Measurements from ENCODE around the gene KRTDAP.

DNA sequence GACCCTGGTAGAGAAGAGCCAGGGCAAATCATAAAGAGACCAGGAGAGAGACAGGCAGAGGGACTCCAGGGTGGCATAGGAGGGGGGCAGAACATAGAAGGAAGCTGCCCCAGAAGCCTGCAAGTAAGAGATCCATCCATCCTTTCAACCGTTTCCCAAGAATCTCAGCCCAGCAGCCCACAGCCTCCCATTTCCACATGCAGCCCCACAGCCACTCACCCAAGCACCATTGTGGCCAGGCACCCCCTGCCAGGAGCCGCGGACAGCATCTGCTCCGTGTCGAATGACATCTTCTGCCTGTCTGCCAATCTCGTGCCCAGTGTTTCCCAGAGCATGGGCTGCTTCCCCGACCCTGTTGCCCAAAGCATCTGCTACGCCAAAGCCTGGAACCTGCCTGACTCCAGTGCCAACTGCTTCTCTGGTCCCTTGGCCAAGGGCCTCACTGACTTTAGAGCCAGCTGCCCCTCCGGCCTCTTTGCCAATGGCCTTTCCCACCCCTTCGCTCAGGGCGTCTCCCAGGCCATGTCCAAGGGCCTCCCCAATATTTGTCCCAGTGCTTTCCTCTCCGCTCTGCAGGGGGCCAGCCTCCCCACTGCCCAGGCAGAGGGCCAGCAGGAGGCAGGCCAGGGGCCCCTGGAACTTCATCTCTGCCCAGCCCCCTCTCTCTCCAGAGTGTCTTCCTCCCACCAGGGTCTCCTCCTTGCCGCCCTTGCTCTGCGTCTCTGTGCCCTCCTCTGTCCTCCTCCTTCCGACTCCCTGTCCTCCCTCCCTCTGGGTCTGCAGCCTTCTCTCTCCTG, 22.8 kb upstream of the KRTDAP start:
- TF ChIP-seq POLR2AphosphoS5 (IDR thresholded peaks at IDR 0.05; ENCODE audit: borderline replicate concordance, low read depth, low read length) = no peak
- TF ChIP-seq EZH2 (IDR thresholded peaks at IDR 0.05) = no peak
- TF ChIP-seq FOXP2 (optimal IDR thresholded peaks at IDR 0.05; ENCODE audit: control extremely low read depth, extremely low read length, insufficient read depth) = no peak

Data from SK-N-MC (cell line).